ENCODE results near the gene CRHR1.

Gene CRHR1

GRCh38 chr17:45790296-45790922, 6.3 kb downstream of the CRHR1 start:
- DNase-seq, result no peak

DNA sequence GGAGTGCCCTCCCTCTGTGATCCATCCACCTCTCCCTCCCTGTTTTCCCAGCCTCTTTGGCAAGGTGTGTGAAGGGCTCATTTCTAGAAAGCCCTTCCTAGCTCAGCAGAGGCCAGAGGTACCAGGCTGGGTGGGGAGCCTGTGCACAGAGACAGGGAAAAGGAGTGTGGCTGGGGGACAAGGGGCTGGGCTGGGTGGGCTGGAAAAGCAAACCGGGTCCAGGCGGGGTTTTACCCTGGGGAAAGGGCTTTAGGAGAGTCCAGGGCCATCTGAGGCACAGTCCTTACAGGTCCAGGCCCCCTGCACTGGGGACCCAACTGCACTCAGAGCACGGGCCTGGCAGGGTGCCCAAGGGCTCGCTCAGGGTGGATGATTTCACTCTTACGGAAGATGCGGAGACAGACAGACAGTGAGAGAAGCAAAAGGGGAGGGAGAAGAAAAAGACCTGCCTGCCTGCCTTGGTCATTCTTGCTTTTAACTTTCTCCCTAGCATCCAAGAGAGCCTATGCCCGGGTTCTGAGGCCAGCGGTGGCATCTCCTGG, 7.0 kb downstream of the CRHR1 start:
- no peak for DNase-seq

GRCh38 chr17:45791935-45792334, 7.8 kb downstream of the CRHR1 start:
- no peak for DNase-seq

GRCh38 chr17:45792437-45792836, 8.3 kb downstream of the CRHR1 start:
- no peak for DNase-seq

DNA sequence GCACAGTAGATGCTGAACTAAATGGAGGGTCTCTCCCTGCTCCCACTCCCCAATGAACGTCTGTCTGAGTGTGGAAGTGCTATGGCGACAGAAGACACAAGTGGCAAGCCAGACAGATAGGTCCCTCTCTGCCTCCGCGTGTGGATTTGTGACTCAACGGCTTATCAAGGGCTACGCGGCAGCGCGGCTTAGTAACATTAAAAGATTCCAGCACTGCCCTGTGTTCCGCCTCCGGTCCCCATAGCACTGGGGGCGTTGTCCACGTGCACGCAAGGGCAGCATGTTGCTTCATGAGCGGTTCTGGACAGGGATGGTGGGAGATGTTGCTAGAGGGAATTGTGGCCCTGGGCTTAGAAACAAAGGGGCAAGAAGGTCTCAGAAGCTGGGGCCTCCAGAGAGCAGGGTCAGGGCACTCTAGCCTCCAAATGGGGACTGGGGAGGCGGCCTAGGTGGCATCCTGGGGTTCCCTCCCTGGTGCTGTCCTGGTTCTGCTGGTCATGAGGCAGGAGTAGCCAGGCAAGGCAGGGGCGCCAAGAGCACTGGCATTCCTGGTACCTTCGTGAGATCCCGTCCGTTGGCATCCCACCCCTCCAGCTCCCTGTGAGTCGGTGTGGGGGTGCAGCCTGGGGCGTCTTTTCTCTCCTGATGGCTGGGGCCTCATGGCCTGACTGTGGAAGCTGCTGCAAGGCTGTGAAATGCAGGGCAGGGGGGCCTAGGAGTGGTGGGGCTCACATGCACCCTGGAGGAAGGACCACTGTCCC, 9.1 kb downstream of the CRHR1 start:
- DNase-seq, result no peak

DNA sequence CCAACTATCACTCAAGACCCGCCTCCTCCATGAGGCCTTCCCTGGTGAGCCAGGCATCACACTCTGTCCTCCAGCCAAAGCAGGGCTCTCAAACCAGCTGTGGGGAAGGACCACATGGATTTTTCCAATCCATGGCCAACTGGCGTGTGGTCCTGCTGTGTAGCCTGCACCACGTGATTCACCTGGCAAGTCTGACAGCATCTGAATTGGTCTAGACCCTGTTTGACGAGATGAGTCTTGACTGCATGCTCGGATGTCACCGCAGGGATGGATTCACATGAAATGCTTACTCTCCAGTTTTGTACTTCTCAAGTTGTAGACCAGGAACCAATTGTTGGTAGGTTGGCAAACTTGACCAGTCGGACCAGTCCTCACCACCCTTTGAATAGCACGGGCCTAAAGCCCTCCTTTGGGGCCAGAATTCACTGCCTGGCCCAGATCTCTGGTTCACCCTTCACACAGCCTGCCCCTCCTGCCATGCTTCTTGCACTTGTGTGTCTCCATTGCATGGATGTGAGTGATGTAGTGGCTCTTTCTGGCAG, 9.9 kb downstream of the CRHR1 start:
- DNase-seq, result no peak

GRCh38 chr17:45794840-45795239, 10.7 kb downstream of the CRHR1 start:
- DNase-seq, result no peak

- no peak for DNase-seq
Observed at GRCh38 chr17:45800816-45801215, 16.7 kb downstream of the CRHR1 start.

- DNase-seq, result no peak
Observed at GRCh38 chr17:45801421-45801820, 17.3 kb downstream of the CRHR1 start.

DNA sequence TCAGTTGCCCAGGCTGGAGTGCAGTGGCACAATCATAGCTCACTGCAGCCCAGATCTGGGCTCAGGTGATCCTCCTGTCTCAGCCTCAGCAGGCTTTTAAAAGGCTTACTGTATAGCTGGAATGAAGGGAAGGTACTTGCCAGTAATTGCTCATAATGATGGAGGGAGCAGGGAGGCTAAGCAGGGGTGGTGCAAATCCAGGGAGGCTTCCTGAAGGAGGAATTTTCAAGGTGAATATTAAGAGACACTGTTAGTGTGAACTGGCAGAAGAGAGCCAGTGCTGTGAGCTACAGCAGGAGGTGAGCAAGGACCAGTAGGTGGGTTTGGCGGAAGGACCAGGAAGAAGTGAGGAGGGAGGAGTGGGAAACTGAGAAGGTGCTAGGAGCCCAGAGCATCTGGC, 24.7 kb downstream of the CRHR1 start:
- DNase-seq, result no peak

DNA sequence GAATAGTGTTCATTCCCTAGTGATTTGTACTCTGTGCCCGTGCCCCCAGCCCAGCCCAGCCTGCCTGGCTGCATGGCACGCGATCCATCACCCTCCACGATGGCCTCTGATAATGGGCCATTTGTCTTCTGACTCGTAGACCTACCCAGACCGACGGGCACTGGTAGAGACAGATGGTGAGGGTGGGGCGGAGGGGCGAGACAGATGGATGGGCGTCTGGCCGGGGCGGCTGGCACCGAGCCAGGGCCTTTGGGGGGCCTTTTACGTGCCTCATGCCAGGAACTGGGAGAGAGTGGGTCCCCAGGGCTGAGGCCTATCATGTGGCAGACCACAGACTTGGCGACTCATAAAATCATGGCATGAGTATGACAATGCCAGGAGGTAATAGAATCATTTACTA, 25.4 kb downstream of the CRHR1 start:
- no peak for DNase-seq

GRCh38 chr17:45812102-45812501, 28.0 kb downstream of the CRHR1 start:
- DNase-seq, result no peak

DNA sequence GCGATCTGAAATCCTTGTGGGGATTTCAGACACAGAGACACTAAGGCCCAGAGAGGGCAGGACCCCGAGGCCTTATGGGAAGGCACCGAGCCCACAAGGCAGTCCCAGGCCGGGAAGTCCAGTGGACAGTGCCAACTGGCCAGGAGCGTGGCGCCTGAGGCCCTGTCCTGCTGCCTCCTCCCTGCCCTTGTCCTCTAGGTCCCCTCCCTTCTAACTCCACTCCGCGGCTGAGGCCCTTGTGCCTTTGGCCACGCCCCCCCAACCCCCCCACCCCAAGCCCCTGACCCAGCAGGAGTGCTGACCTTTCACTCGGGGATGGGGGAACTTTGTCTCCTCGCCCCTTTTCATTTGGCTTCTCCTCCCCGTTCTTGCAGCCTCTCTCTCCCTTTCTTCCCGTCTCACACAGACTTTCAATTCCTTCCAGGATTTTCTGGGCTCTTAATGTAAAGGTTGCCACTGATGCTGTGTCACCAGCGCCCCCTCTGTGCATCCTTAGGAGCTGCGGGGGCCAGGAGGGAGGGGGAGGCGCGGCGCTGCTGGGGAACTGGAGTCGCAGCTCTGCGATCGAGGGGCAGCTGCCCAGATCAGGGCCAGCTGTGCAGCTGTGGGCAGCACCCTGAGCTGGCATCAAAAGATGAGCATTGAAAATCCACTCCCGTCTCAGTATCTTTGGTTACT, 29.1 kb downstream of the CRHR1 start:
- DNase-seq, result peak in 2 of 3 donors; percentile 9 to 14

DNA sequence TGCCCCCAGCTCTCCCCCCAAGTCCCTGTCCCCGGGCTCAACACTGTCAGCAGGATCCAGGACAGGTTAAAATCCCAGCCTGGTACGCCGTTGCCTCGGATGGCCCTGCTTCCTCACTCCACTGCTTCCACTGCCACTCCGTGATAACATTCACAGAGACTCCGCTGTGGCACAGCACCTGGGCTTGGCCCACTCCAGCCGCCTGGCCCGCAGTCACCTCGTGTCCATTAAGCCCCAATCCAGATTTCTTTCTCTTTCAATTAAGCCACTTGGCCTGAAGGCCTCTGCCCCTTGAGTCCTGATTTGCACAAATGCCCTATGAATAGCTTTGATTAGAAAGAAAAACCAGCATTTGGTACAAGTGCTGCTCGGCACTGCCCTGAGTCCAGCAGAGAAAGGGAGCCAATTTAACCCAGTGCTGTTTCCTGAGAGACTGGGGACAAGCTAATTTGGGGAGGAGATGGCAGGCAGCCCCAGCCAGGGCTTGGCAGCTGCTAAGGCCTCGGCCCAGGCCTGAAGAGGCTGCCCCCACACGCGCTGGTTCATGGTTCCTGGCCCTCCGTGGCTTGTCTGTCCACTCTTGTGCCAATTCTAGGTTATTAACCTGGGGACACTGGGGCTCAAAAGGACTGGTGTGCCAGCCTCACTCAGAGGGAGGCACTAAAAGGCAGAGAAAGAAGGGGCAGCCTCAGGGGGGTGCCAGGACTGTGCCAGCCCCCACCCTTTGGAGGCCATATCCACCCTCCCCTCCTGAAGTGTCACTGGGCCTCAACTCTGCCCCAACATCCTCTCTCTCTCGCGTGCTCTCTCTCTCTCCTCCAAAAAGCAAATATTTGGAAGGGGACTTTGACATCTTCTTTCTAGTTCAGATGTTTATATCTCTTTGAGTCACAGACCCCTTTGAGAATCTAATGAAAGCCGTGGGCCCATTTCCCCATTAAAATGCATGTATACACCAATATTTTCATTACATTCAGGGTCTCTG, 30.8 kb downstream of the CRHR1 start:
- DNase-seq, result no peak

DNA sequence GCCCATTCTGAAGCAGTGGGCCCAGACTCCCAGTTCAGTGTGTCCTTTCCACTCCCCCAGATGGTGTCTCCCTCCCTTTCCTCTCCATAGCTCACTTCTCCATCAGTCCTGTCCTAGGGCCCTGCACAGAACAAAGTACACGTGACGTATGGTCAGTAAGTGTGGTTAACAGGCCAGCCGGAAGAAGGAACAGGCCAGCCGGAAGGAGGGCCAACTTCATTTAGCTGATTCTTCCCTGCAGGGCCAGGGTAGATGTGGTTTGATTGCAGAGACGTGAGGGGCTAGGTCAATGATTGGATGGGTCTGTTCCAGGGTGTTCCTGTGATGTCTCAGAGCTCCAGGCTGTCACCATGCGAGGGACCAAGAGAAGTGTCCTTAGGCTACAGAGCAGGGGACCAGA, 31.6 kb downstream of the CRHR1 start:
- no peak for DNase-seq

- DNase-seq, result no peak
Observed at GRCh38 chr17:45818041-45818440, 33.9 kb downstream of the CRHR1 start.

- DNase-seq, result no peak
Observed at GRCh38 chr17:45818699-45819098, 34.6 kb downstream of the CRHR1 start.

GRCh38 chr17:45819632-45820031, 35.5 kb downstream of the CRHR1 start:
- no peak for DNase-seq

DNA sequence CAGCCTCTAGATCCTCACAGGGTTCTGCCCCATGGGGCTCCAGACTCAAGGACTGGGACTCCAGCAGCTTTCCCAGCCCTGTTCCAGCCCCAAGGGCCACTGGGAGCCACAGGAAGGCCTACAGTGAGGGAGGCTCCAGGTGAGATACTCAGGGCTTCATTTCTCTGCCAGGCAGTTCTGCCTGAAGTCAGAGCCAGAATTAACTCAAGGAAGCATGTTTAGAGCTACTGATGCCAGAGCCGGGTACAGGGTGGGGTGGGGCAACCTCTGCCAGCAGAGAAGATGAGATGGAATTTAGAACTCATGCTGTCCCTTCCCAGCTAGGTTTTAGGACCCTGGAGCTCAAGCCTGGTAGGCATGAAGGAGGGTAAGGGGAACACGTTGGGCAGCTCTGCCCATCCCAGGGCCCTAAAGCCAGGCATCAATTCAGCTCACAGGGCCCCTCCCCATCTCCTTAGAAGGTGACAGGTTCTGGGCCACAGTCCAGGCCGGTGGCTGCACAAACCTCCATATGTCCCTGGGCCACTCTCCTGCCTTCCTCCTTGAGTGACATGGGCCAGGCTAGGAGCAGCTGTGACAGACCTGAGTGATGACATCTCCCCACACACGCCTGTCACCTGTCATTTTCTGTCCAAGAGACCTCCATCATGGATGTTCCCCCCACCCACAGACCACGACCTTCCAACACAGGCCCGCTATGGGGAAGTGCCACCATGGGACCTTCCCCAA, 36.1 kb downstream of the CRHR1 start:
- DNase-seq, result no peak

DNA sequence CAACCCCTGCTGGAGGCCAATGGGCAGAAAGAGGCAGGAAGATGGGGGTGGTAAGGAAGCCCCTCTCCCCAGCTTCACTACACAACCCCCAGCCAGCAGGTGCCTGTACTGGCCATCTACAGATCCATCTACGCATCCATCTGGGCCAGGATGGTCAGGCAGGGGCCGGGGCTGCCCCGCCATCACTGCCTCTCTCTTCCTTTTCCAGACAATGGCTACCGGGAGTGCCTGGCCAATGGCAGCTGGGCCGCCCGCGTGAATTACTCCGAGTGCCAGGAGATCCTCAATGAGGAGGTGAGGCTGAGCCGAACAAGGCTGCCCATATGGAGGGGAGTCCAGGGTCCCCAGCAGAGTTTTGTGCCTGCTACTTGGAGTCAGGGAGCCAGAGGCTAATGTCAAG, 37.0 kb downstream of the CRHR1 start:
- no peak for DNase-seq

DNA sequence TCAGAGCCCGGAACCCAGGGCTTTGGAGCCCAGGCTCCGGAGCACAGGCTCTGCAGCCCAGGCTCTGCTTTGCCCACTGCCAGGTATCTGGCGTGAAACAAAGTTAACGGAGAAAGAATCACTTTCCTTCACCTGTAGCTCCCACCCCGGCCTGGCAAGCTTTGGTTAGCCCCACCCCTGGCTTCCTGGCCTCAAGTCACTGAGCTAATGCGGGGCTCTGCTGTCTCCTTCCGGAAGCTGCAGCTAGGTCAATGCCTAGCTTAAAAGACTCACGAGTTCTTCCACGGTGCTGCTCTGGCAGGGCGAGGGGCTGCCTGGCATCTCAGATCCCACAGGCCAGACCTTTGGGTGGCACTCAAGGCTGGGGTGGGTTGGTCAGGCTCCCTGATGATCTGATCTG, 39.5 kb downstream of the CRHR1 start:
- no peak for DNase-seq

- DNase-seq, result no peak
Observed at GRCh38 chr17:45824475-45824874, 40.4 kb downstream of the CRHR1 start.
